H9 (cell line): ENCODE data around the gene EXOC3L4. TPM values are rescaled to one million over a fixed set of nuclear protein-coding genes. Genes with fewer than 3 reads are reported as not detected.

Experiments used
- DNase-seq: peaks from one replicate; pipeline ENCODE4 v3.0.0-alpha.2; 2017
- H2AFZ ChIP-seq: one replicate; pipeline ENCODE4 v1.6.1; 2013; ENCODE audit warnings: mild to moderate bottlenecking, low read length, control low read depth, moderate library complexity
- H2AK5ac ChIP-seq: 2 replicates; pipeline ENCODE4 v1.6.1; 2013; ENCODE audit warnings: low read length, control low read depth, mixed read lengths; ENCODE audit not compliant: insufficient read length
- H2BK120ac ChIP-seq: one replicate; pipeline ENCODE4 v1.6.1; 2013; ENCODE audit warnings: low read depth, mild to moderate bottlenecking, low read length, control low read depth, inconsistent platforms; ENCODE audit not compliant: poor library complexity, severe bottlenecking
- H2BK12ac ChIP-seq: 2 replicates; pipeline ENCODE4 v1.6.1; 2013; ENCODE audit warnings: low read length, control low read depth, mixed read lengths, low read depth; ENCODE audit not compliant: insufficient read length
- H2BK15ac ChIP-seq: 2 replicates; pipeline ENCODE4 v1.6.1; 2013; ENCODE audit warnings: low read depth, low read length, control low read depth
- H2BK20ac ChIP-seq: one replicate; pipeline ENCODE4 v1.6.1; 2013; ENCODE audit warnings: low read depth, mild to moderate bottlenecking, low read length, control low read depth, inconsistent platforms; ENCODE audit not compliant: poor library complexity, severe bottlenecking
- H2BK5ac ChIP-seq: 2 replicates; pipeline ENCODE4 v1.6.1; 2013; ENCODE audit warnings: low read length, control low read depth, mixed read lengths; ENCODE audit not compliant: insufficient read length
- H3K14ac ChIP-seq: 2 replicates; pipeline ENCODE4 v1.6.1; 2013; ENCODE audit warnings: low read length, control low read depth; ENCODE audit not compliant: insufficient read depth
- H3K18ac ChIP-seq: 2 replicates; pipeline ENCODE4 v1.6.1; 2013; ENCODE audit warnings: low read depth, mild to moderate bottlenecking, mixed read lengths, low read length, control low read depth; ENCODE audit not compliant: insufficient read length
- H3K23ac ChIP-seq: 2 replicates; pipeline ENCODE4 v1.6.1; 2013; ENCODE audit warnings: low read length, control low read depth, mixed read lengths, low read depth; ENCODE audit not compliant: insufficient read length
- H3K23me2 ChIP-seq: 2 replicates; pipeline ENCODE4 v1.6.1; 2013; ENCODE audit warnings: low read depth, mild to moderate bottlenecking, mixed read lengths, low read length, control low read depth; ENCODE audit not compliant: insufficient read length, poor library complexity, severe bottlenecking
- H3K27ac ChIP-seq: 2 replicates; pipeline ENCODE4 v1.5.1; 2013; ENCODE audit warnings: low read length, control low read depth, mixed read lengths, low read depth; ENCODE audit not compliant: insufficient read length
- H3K27me3 ChIP-seq: 2 replicates; pipeline ENCODE4 v1.6.1; 2013; ENCODE audit warnings: low read length, control low read depth, inconsistent platforms; ENCODE audit not compliant: insufficient read depth
- H3K4ac ChIP-seq: 2 replicates; pipeline ENCODE4 v1.6.1; 2013; ENCODE audit warnings: low read depth, mild to moderate bottlenecking, control low read depth, inconsistent platforms, low read length, moderate library complexity
- H3K4me1 ChIP-seq: 2 replicates; pipeline ENCODE4 v1.6.1; 2013; ENCODE audit warnings: low read length, control low read depth, inconsistent platforms; ENCODE audit not compliant: insufficient read depth
- H3K4me2 ChIP-seq: 2 replicates; pipeline ENCODE4 v1.6.1; 2013; ENCODE audit warnings: low read length, control low read depth, mixed read lengths; ENCODE audit not compliant: insufficient read length, insufficient read depth
- H3K56ac ChIP-seq: 2 replicates; pipeline ENCODE4 v1.6.1; 2013; ENCODE audit warnings: low read depth, mild to moderate bottlenecking, mixed read lengths, low read length, control low read depth; ENCODE audit not compliant: insufficient read length
- H3K79me1 ChIP-seq: 2 replicates; pipeline ENCODE4 v1.6.1; 2013; ENCODE audit warnings: low read depth, mild to moderate bottlenecking, moderate library complexity, low read length, control low read depth, inconsistent platforms; ENCODE audit not compliant: insufficient read depth, poor library complexity, severe bottlenecking
- H3K79me2 ChIP-seq: 2 replicates; pipeline ENCODE4 v1.6.1; 2013; ENCODE audit warnings: low read length, control low read depth, inconsistent platforms; ENCODE audit not compliant: insufficient read depth
- H3K9ac ChIP-seq: 2 replicates; pipeline ENCODE4 v1.6.1; 2013; ENCODE audit warnings: low read length, control low read depth, mixed read lengths; ENCODE audit not compliant: insufficient read length; ENCODE audit errors: extremely low read depth
- H3K9me3 ChIP-seq: one replicate; pipeline ENCODE4 v1.6.1; 2013; ENCODE audit warnings: low read depth, low read length, inconsistent platforms; ENCODE audit not compliant: control insufficient read depth
- H3T11ph ChIP-seq: one replicate; pipeline ENCODE4 v1.6.1; 2013; ENCODE audit warnings: mild to moderate bottlenecking, low read length, control low read depth, inconsistent platforms
- H4K20me1 ChIP-seq: one replicate; pipeline ENCODE4 v1.6.1; 2013; ENCODE audit not compliant: control insufficient read depth, insufficient read length, insufficient read depth
- H4K5ac ChIP-seq: 2 replicates; pipeline ENCODE4 v1.6.1; 2013; ENCODE audit warnings: low read depth, mild to moderate bottlenecking, mixed read lengths, low read length, control low read depth; ENCODE audit not compliant: insufficient read length
- H4K8ac ChIP-seq: replicated peaks from 2 replicates; pipeline ENCODE4 v1.6.1; 2013; ENCODE audit warnings: low read length, control low read depth, mixed read lengths, low read depth; ENCODE audit not compliant: insufficient read length
- H4K91ac ChIP-seq: 2 replicates; pipeline ENCODE4 v1.6.1; 2013; ENCODE audit warnings: low read depth, mild to moderate bottlenecking, moderate library complexity, mixed read lengths, low read length, control low read depth; ENCODE audit not compliant: insufficient read length
- H3K27ac Mint-ChIP-seq, 3 experiments: 2 replicates in 2 of 3; 3 replicates in 1 of 3; pipeline ENCODE4 v1.8.0; 2020 to 2021; ENCODE audit warnings: mixed read lengths in 3 of 3, mild to moderate bottlenecking in 1 of 3, moderate library complexity in 1 of 3
- H3K27me3 Mint-ChIP-seq: 2 replicates; pipeline ENCODE4 v1.8.0; 2021; ENCODE audit warnings: low read depth, mild to moderate bottlenecking, moderate library complexity, mixed read lengths
- H3K36me3 Mint-ChIP-seq, 3 experiments: 2 replicates in 2 of 3; 3 replicates in 1 of 3; pipeline ENCODE4 v1.8.0; 2020 to 2021; ENCODE audit warnings: low read depth in 3 of 3, mixed read lengths in 3 of 3; ENCODE audit not compliant: insufficient read depth in 1 of 3
- H3K4me1 Mint-ChIP-seq, 2 experiments: 2 replicates each; pipeline ENCODE4 v1.8.0; 2020; ENCODE audit warnings: mixed read lengths in 2 of 2
- H3K4me3 Mint-ChIP-seq, 2 experiments: 2 replicates in 1 of 2; 3 replicates in 1 of 2; pipeline ENCODE4 v1.8.0; 2020 to 2021; ENCODE audit warnings: mild to moderate bottlenecking in 2 of 2, mixed read lengths in 2 of 2, moderate library complexity in 1 of 2
- H3K9me3 Mint-ChIP-seq, 2 experiments: 2 replicates in 1 of 2; 3 replicates in 1 of 2; pipeline ENCODE4 v1.8.0; 2020; ENCODE audit warnings: mild to moderate bottlenecking in 2 of 2, mixed read lengths in 2 of 2, moderate library complexity in 1 of 2
- CTCF ChIP-seq: fragments of 200-600 bp; sonication (generic); conservative IDR thresholded peaks from 3 replicates; pipeline ENCODE4 v1.8.0; 2021; ENCODE audit warnings: antibody characterized with exemption, mild to moderate bottlenecking
- WGBS: extraction: QIAGEN DNeasy Blood & Tissue Kit; methylation state at CpG from one replicate; pipeline ENCODE4 v1.1.7; 2013; ENCODE audit warnings: missing lambda C conversion rate, low lambda C conversion rate, mixed read lengths; ENCODE audit not compliant: insufficient read length; ENCODE audit errors: extremely low coverage; 5-methylcytosine and 5-hydroxymethylcytosine counted together
- total RNA-seq: library from RNA; stranded (reverse); gene quantifications from 2 replicates; pipeline ENCODE4 v1.2.1, GENCODE V29; 2021

EXOC3L4 gene
- total RNA-seq, 1 experiment from 2014 or later = 0.42 TPM

DNA sequence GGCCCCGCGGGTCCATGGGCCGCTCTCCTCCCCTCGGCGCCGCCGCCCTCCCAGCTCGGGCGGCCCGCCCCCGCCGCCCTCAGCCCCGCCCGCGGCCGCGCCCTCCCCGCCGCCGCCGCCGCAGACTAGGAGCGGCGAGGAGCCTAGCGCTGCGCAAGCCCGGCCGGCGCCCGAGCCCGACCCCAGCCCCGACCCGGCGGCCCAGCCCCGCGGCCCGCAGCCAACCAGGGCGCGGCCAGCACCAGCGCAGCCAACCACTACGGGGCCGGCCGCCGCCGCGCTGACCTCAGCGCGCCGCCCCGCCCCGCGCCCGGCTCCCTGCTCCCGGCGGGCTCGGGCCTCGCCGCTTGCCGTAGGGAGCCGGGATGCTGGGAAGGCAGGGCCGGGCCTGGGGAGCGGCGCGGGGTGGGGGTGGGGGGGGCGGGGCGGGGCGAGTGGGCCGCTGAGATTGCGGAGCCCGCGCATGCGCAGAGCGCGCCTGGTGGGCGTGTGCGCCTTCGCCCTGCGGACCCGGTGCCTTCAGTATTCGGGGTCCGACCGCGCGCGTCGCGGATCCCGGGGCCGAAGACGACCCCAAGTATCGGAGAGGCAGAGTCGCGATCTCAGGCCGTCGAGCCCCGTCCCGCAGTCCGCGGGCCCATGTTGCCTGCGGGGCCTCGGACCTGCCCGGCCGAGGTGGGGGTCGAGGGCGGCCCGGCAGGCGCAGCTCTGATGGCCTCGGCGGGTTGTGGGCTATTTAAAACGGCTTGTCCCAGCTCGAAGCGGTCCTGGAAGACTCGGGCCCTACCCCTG lies 37.0 kb upstream of the EXOC3L4 start, which contains the start of gene CDC42BPB:
CDC42BPB (minus strand) TSS at position 178 of the 792 bp plus-strand sequence. CDS start 376 bp downstream, outside the sequence.
- H2BK20ac ChIP-seq = no peak within 1 kb of the TSS
- Mint-ChIP-seq H3K36me3 (peaks cover 0 to 8% (median 4%) of the 10 kb centered on the region in 3 experiments; a peak in 4 of 7 replicates), H3K4me1 (peaks cover 22 to 33% of the 10 kb centered on the region in 2 experiments), H3K4me3 (peak within 1 kb of the TSS; percentile 93 to 96), H3K27me3 (no peaks in the 10 kb centered on the region), H3K27ac (peak within 1 kb of the TSS; percentile 7 to 69 (median 44); a peak in 4 of 7 replicates), H3K9me3 (no peaks in the 10 kb centered on the region; a peak in 1 of 5 replicates)
- no peak within 1 kb of the TSS for H2BK120ac ChIP-seq
- peaks cover 19% of the 10 kb centered on the region; the same call in 1 of the 2 replicates for H3K79me2 ChIP-seq
- no peak within 1 kb of the TSS for H2AFZ ChIP-seq
- H3K56ac ChIP-seq = no peak within 1 kb of the TSS
- H3K23me2 ChIP-seq = peaks cover 10% of the 10 kb centered on the region
- H2AK5ac ChIP-seq = no peak within 1 kb of the TSS
- H3K9me3 ChIP-seq = no peaks in the 10 kb centered on the region
- no peak within 1 kb of the TSS for H2BK5ac ChIP-seq
- no peak within 1 kb of the TSS for H3K18ac ChIP-seq
- no peak within 1 kb of the TSS for H3K27ac ChIP-seq
- peak within 1 kb of the TSS; percentile 26 for H3K14ac ChIP-seq
- no CpG with 5 or more reads among the region's 113 CpGs for WGBS
- H4K20me1 ChIP-seq = no peaks in the 10 kb centered on the region
- H3K27me3 ChIP-seq = no peaks in the 10 kb centered on the region
- no peak within 1 kb of the TSS for H3K23ac ChIP-seq
- H3K9ac ChIP-seq = peak within 1 kb of the TSS; percentile 50
- TF ChIP-seq CTCF = no peak
- DNase-seq = peak; percentile 91
- no peak within 1 kb of the TSS for H4K5ac ChIP-seq
- H3K4ac ChIP-seq = no peak within 1 kb of the TSS
- H3K4me1 ChIP-seq = no peaks in the 10 kb centered on the region; the same call in 1 of the 2 replicates
- no peak within 1 kb of the TSS for H4K8ac ChIP-seq
- H4K91ac ChIP-seq = no peak within 1 kb of the TSS
- H2BK12ac ChIP-seq = no peak within 1 kb of the TSS
- no peak within 1 kb of the TSS for H3T11ph ChIP-seq
- H2BK15ac ChIP-seq = no peak within 1 kb of the TSS
- H3K79me1 ChIP-seq = peaks cover 9% of the 10 kb centered on the region
- H3K4me2 ChIP-seq = peak within 1 kb of the TSS; percentile 92
